Activated CD4-positive, alpha-beta T cell treated with anti-CD3 and anti-CD28 coated beads, Interleukin-2, amount 50 U/mL, for 24 hours (primary cell): ENCODE results near the gene AFAP1L2.

Experiments
- DNase-seq, 2 donors: peaks; one replicate each; pipeline ENCODE4 v3.0.0-alpha.2; 2020; ENCODE audit warnings: low read depth in 1 of 2, low spot score in 1 of 2

AFAP1L2 gene

DNA sequence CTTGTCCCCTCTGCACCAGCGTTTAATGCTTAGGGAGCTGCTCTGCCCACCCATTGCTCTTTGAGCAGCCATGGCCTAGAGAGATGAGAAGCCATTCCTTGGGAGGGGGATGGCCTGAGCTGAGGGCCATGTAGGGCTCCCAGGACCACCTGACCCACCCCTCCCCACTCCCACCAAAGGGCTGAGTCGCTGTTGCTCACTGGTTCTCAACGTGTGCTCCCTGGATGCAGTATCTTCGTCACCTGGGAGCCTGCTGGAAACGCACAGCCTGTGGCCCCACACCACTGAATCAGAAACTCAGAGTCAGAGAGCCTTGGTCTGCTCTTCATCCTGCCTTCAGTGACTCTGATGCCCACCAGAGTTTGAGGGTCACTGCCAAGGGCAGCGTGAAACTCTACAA, 128.2 kb downstream of the AFAP1L2 start:
- no peak for DNase-seq

DNA sequence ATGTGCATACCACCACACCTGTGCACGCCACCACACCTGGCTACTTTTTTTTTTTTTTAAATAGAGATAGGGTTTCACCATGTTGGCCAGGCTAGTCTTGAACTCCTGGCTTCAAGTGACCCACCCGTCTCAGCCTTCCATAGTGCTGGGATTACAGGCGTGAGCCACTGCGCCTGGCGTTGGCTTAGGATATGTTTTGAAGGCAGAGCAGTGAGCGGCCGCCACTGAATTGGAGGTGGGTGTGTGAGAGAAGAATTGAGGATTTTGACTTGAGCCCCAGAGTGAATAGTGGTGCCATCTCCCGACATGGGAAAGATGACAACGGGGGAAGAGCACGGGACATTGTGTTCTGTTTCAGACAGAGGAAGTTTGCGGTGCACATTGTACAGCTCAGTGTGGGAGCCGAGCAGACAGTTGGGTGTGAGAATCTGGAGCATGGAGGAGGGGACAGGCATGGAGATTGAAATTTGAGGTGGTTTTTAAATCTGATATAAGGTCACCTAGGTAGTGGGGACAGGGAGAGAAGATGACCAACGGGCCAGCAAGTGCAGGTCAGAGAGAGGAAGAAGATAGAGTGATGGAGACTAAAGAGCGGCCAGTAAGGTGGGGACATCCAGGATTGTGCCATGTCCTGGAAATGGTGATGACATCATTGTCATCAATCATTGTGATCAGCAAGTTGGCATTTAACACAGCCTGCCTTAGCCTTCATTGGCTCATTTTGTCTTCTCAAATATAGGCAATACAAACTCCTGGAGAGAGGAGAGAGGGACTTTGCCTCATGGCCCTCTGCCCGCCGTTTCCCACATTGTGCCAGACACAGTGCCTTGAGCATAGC, 129.5 kb downstream of the AFAP1L2 start:
- DNase-seq = no peak

- DNase-seq = no peak
Observed at GRCh38 chr10:114273910-114274309, 130.4 kb downstream of the AFAP1L2 start.

GRCh38 chr10:114272696-114273095, 131.6 kb downstream of the AFAP1L2 start:
- no peak for DNase-seq

GRCh38 chr10:114271779-114272167, 132.5 kb downstream of the AFAP1L2 start:
- DNase-seq = no peak

DNA sequence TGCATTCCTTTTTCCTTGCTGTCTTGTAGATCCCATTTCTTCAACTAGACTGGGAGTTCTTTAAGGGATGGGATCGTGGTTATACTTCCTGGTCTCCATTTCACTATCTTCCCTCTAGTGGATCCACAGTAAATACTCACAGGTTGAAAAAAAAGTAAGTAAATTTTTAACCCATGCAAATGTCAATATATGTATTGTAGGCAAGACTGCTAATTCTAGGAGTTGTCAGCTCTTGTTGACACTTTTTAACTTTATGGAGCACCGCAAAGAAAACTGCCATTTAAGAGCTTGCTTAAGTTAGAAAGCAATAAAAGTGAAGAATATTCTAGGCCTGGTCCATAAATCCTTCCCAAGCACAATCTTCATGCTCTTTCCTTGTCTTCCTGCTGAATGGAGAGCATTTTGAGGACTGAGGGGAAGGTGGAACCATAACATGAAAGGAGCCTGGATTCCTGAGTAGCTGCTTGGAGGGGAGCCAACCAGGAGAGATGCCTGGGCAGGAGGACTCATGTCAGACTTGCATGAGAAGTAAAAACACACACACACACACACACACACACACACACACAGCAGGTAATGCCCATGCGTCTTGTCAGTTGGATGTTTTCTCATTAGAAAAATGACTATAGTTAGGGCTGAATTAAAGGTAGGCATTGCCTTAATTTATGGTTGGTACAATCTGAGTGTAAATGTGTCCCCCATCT, 133.1 kb downstream of the AFAP1L2 start:
- DNase-seq = no peak

- no peak for DNase-seq
Observed at GRCh38 chr10:114266521-114266920, 137.8 kb downstream of the AFAP1L2 start.

DNA sequence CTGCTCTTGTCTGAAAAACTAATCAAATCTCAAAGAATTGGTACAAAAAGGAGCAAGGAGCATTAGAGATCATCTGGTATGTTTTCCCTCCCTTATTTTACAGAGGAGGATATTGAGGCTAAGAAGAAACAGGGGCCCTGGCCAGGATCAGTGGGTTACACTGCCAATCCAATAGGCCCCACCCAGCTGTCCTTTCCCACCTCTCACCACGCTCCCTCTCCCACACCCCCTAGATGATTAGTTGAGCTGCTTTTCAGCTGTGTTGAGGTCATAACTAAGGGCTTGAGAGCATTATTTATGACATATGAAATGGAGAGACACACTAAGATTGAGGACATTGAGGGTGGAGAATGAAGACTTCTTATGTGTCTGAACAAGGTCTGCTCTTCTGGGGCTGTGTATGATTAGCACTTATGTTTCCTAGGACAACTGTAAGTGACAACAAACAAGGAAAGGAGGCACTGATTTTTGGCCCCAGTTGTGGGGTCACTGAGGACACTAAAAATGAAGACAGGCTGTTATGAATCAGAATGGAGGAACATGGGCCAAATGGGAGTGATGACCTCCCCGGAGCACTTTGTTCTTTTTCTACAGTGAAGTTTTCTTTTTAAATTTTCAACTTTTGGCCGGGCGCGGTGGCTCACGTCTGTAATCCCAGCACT, 138.8 kb downstream of the AFAP1L2 start:
- no peak for DNase-seq

GRCh38 chr10:114262496-114262895, 141.8 kb downstream of the AFAP1L2 start:
- no peak for DNase-seq

- DNase-seq = no peak
Observed at GRCh38 chr10:114261076-114261475, 143.2 kb downstream of the AFAP1L2 start.

GRCh38 chr10:114260366-114260765, 143.9 kb downstream of the AFAP1L2 start:
- DNase-seq = no peak

GRCh38 chr10:114259824-114260223, 144.5 kb downstream of the AFAP1L2 start:
- DNase-seq = no peak

DNA sequence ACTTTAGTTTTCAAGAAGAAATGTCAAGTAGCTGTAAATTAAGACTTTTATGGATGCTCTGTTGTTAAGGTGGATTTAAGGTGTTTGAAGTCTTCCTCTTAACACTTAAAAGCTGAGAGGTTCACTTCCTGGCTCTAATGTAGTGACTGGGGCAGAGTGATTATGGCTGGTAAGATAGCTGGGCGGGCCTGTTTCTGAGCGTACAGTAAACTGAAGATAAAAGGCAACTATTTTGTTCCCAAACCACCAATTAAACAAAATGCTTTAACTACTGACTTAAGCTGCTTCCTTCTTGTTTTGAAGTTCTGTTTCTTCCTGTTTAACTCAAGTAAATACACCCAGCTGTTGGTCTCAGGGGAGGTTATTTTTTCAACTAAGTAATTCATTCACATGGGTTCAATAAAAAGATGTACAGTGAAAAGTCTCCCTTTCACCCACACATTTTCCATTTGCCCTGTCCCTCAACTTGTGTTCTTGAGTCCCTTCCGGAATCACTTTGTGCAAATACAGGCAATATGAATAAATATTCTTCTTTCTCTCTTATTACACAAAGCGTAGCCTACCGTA, 145.9 kb downstream of the AFAP1L2 start:
- no peak for DNase-seq

DNA sequence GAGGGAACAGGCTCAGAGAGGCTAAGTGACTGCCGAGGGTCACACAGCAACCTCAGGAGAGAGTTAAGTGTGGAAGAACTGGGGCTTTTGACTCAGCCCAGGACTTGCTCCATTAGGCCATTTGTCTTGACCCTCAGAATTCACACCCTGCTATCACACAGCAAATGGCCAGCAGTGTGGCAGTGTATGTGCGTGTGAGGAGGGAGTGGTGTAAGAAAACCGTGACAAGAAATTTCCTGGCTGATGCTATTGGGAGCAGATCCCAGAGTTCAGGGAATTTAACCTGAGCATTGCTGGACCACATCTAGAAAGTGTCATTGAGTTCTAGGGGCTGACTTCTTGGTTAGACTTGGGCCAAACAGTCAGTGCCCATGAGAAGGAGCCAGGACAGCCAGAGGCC, 146.8 kb downstream of the AFAP1L2 start:
- no peak for DNase-seq

DNA sequence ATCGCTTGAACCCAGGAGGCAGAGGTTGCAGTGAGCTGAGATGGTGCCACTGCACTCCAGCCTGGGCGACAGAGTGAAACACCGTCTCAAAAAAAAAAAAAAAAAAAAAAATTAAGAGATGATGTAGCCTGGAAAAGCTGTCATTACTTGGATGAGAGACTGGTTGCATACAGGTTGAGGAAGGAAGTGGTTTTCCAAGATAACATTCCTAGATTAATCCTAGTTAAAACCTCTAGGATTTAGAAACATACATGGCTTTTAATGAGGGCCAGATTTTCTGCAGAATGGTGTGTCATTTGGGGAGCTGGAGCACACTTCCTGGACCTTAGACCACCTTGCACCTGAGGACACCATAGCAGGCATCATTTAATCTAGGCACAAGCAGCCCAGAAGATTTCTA, 147.5 kb downstream of the AFAP1L2 start:
- DNase-seq = no peak

DNA sequence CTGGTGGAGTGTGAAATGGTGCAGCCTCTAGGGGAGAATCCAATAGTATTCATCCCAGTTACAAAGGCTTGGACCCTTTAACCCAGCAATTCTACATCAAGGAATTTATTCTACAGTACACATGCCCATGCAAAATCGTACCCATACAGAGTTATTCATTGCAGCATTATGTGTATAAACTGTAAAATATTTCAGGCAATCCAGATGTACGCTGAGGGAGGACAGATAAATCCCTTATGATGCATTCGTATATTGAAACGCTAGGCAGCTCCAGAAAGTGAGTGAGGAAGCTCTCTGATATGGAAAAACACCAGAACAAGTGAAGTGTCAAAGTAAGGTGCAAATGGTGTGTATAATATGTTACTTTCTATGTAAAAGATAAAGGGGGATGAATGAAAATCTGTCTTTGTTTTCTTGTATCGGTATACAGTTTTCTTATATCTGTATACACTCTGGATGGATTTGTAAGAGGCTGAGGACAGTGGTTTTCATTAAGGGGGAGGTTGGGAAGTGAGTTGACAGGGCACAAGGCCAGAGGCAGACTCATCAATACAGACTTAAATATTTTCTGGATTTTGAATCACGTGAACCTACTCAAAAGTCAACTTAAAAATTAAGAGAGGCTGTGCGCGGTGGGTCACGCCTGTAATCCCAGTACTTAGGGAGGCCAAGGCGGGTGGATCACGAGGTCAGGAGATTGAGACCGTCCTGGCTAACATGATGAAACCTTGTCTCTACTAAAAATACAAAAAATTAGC, 148.1 kb downstream of the AFAP1L2 start:
- DNase-seq = no peak

DNA sequence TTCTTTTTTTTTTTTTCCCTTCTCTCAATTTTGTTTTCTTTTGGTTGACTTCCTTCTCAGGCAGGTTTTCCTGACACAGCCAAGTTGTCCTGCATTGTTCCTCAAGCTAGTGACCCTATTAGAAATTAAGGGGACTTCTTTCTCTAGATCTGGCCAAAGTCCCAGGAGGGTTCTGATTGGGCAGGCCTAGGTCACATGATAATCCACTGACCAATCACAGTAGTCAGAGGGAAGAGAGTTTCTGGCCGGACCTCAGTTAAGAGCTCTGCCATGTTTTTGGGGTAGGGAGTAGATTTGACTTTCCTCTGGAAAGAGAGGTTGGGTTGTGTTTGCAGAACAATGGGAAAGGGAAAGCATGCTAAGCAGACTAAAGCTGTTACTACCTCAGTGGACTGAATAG, 149.1 kb downstream of the AFAP1L2 start:
- no peak for DNase-seq

DNA sequence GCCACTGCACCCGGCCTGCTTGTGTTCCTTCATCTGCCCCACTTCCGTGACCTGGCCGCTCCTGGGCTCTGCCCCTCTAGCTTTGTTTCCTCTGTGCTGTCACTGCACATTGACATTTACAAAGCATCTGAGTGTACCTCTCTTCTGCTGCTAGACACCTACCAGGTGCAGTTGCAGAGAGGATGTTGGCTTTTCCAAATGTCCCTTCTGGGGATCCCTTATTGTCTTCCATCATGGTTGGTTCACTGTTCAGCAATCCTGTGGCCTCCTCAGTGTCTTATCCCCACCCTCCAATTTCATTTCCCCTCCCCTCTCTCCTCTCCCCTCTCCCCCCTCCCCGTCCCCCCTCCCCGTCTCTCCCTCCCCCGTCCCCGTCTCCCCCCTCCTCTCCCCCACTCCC, 151.4 kb downstream of the AFAP1L2 start:
- no peak for DNase-seq

DNA sequence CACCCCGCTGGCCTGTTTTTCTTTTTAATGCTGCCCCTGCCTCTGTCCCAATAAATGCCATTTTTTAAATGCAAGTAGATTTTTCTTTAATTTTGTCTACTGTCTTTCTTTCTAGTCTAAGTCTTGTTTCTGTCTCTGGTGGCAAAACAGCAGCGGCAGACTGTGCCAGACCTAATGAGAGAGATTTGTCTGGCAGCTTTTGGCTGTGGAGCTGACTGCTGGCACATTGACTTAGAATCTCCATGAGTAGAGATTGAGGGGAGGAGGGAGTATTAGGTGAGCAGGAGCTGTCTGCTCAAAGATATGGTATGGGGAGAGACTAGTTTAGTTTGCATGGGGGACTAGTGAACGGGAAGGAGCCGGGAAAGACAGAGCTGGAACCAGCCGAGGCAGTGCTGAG, 152.2 kb downstream of the AFAP1L2 start:
- no peak for DNase-seq

GRCh38 chr10:114250716-114251115, 153.6 kb downstream of the AFAP1L2 start:
- DNase-seq = no peak

- DNase-seq = no peak
Observed at GRCh38 chr10:114250236-114250635, 154.1 kb downstream of the AFAP1L2 start.
